HEK293 (cell line): Measurements from ENCODE around the gene MUC5AC.

Experiments used
- CTCF ChIA-PET: fragments of 350-600 bp; formaldehyde crosslinking; extraction: SDS; loops from one replicate; lab custom pipeline; 2021; ENCODE audit warnings: antibody characterized with exemption; lab: Yijun Ruan, JAX
- POLR2A ChIA-PET: fragments of 300-600 bp; formaldehyde crosslinking; extraction: SDS; loops from one replicate; lab custom pipeline; 2020; ENCODE audit warnings: antibody characterized with exemption, inconsistent platforms; lab: Yijun Ruan, JAX
- H3K27ac ChIP-seq: fragments of 200-500 bp; sonication (Bioruptor generic); 2 replicates; pipeline ENCODE4 v1.5.1; 2014; ENCODE audit warnings: low read depth, low read length, control low read depth, inconsistent platforms; ENCODE audit errors: extremely low read depth
- H3K36me3 ChIP-seq, 2 experiments: fragments of 200-500 bp in 1 of 2; sonication (Bioruptor generic) in 1 of 2; 1 replicate in 1 of 2; 2 replicates in 1 of 2; pipeline ENCODE4 v1.5.1; 2014 to 2017; ENCODE audit warnings: inconsistent platforms in 2 of 2, low read length in 2 of 2; ENCODE audit not compliant: control insufficient read depth in 2 of 2, insufficient read depth in 1 of 2
- H3K4me1 ChIP-seq: fragments of 200-500 bp; sonication (Bioruptor generic); 2 replicates; pipeline ENCODE4 v1.5.1; 2014; ENCODE audit warnings: mild to moderate bottlenecking, low read length, inconsistent platforms; ENCODE audit not compliant: control insufficient read depth, insufficient read depth
- H3K4me3 ChIP-seq: 2 replicates; pipeline ENCODE4 v1.5.1; 2011; ENCODE audit warnings: low read depth, mild to moderate bottlenecking, control low read depth, low read length, moderate library complexity
- H3K9me3 ChIP-seq: fragments of 200-500 bp; sonication (Bioruptor generic); 2 replicates; pipeline ENCODE4 v1.5.1; 2014; ENCODE audit warnings: low read depth, low read length, inconsistent platforms; ENCODE audit not compliant: control insufficient read depth, insufficient read depth
- BCL11A ChIP-seq: fragments of 450-650 bp; formaldehyde crosslinking; IDR thresholded peaks from 2 replicates; pipeline ENCODE4 v1.5.1; 2016; ENCODE audit warnings: low read depth, missing biosample characterization, missing genetic modification characterization
- RBAK ChIP-seq: fragments of 450-650 bp; formaldehyde crosslinking; IDR thresholded peaks from 2 replicates; pipeline ENCODE4 v1.5.1; 2016; ENCODE audit warnings: missing biosample characterization, missing genetic modification characterization
- SP2 ChIP-seq: fragments of 450-650 bp; formaldehyde crosslinking; IDR thresholded peaks from 2 replicates; pipeline ENCODE4 v1.5.1; 2016; ENCODE audit warnings: missing biosample characterization, missing genetic modification characterization
- ZBTB1 ChIP-seq: fragments of 450-650 bp; formaldehyde crosslinking; IDR thresholded peaks from 2 replicates; pipeline ENCODE4 v1.5.1; 2016; ENCODE audit warnings: missing biosample characterization, missing genetic modification characterization
- ZFHX2 ChIP-seq: fragments of 450-650 bp; formaldehyde crosslinking; conservative IDR thresholded peaks from 2 replicates; pipeline ENCODE4 v1.5.1; 2016; ENCODE audit warnings: missing biosample characterization, missing genetic modification characterization
- ZFP37 ChIP-seq: fragments of 450-650 bp; formaldehyde crosslinking; IDR thresholded peaks from 2 replicates; pipeline ENCODE4 v1.5.1; 2016; ENCODE audit warnings: missing biosample characterization, missing genetic modification characterization
- ZNF175 ChIP-seq: fragments of 450-650 bp; formaldehyde crosslinking; IDR thresholded peaks from 2 replicates; pipeline ENCODE4 v1.5.1; 2016; ENCODE audit warnings: missing biosample characterization, missing genetic modification characterization
- ZNF184 ChIP-seq: fragments of 450-650 bp; IDR thresholded peaks from 2 replicates; pipeline ENCODE4 v1.5.1; 2018; ENCODE audit warnings: missing biosample characterization, mild to moderate bottlenecking, missing genetic modification characterization
- ZNF239 ChIP-seq: fragments of 450-650 bp; formaldehyde crosslinking; IDR thresholded peaks from 2 replicates; pipeline ENCODE4 v1.5.1; 2016; ENCODE audit warnings: missing biosample characterization, missing genetic modification characterization
- ZNF266 ChIP-seq: fragments of 450-650 bp; formaldehyde crosslinking; IDR thresholded peaks from 2 replicates; pipeline ENCODE4 v1.5.1; 2016; ENCODE audit warnings: missing biosample characterization, missing genetic modification characterization, low read depth
- ZNF302 ChIP-seq: fragments of 450-650 bp; formaldehyde crosslinking; IDR thresholded peaks from 2 replicates; pipeline ENCODE4 v1.5.1; 2016; ENCODE audit warnings: missing biosample characterization, missing genetic modification characterization, low read depth
- ZNF433 ChIP-seq: fragments of 450-650 bp; formaldehyde crosslinking; IDR thresholded peaks from 2 replicates; pipeline ENCODE4 v1.5.1; 2016; ENCODE audit warnings: missing biosample characterization, missing genetic modification characterization, low read depth
- ZNF560 ChIP-seq: fragments of 450-650 bp; formaldehyde crosslinking; IDR thresholded peaks from 2 replicates; pipeline ENCODE4 v1.5.1; 2017; ENCODE audit warnings: missing biosample characterization, missing genetic modification characterization, borderline replicate concordance
- ZNF571 ChIP-seq: fragments of 450-650 bp; formaldehyde crosslinking; IDR thresholded peaks from 2 replicates; pipeline ENCODE4 v1.5.0; 2017; ENCODE audit warnings: missing biosample characterization, missing genetic modification characterization
- ZNF624 ChIP-seq: fragments of 450-650 bp; formaldehyde crosslinking; IDR thresholded peaks from 2 replicates; pipeline ENCODE4 v1.5.1; 2017; ENCODE audit warnings: missing biosample characterization, missing genetic modification characterization
- ZNF777 ChIP-seq: fragments of 450-650 bp; formaldehyde crosslinking; IDR thresholded peaks from 2 replicates; pipeline ENCODE4 v1.5.1; 2017; ENCODE audit warnings: missing biosample characterization, missing genetic modification characterization, borderline replicate concordance
- ZNF785 ChIP-seq: fragments of 450-650 bp; formaldehyde crosslinking; IDR thresholded peaks from 2 replicates; pipeline ENCODE4 v1.5.1; 2016; ENCODE audit warnings: missing biosample characterization, missing genetic modification characterization
- TF ChIP-seq, protein P1 (sequence below): fragments of 450-650 bp; formaldehyde crosslinking; IDR thresholded peaks from 2 replicates; pipeline ENCODE4 v1.5.1; 2016; ENCODE audit warnings: missing biosample characterization, missing genetic modification characterization
- TF ChIP-seq, protein P2 (sequence below): fragments of 450-650 bp; formaldehyde crosslinking; IDR thresholded peaks from 2 replicates; pipeline ENCODE4 v1.5.1; 2016; ENCODE audit warnings: missing biosample characterization, missing genetic modification characterization, borderline replicate concordance
- TF ChIP-seq, protein P3 (sequence below): fragments of 450-650 bp; formaldehyde crosslinking; IDR thresholded peaks from 2 replicates; pipeline ENCODE4 v1.5.1; 2016; ENCODE audit warnings: missing biosample characterization, missing genetic modification characterization
- TF ChIP-seq, protein P4 (sequence below): fragments of 450-650 bp; formaldehyde crosslinking; IDR thresholded peaks from 2 replicates; pipeline ENCODE4 v1.5.1; 2016; ENCODE audit warnings: missing biosample characterization, missing genetic modification characterization
- TF ChIP-seq, protein P5 (sequence below): fragments of 450-650 bp; formaldehyde crosslinking; IDR thresholded peaks from 2 replicates; pipeline ENCODE4 v1.5.1; 2016; ENCODE audit warnings: missing biosample characterization, missing genetic modification characterization
- TF ChIP-seq, protein P6 (sequence below): fragments of 450-650 bp; formaldehyde crosslinking; IDR thresholded peaks from 2 replicates; pipeline ENCODE4 v1.5.1; 2017; ENCODE audit warnings: missing biosample characterization, missing genetic modification characterization

The MUC5AC gene

DNA sequence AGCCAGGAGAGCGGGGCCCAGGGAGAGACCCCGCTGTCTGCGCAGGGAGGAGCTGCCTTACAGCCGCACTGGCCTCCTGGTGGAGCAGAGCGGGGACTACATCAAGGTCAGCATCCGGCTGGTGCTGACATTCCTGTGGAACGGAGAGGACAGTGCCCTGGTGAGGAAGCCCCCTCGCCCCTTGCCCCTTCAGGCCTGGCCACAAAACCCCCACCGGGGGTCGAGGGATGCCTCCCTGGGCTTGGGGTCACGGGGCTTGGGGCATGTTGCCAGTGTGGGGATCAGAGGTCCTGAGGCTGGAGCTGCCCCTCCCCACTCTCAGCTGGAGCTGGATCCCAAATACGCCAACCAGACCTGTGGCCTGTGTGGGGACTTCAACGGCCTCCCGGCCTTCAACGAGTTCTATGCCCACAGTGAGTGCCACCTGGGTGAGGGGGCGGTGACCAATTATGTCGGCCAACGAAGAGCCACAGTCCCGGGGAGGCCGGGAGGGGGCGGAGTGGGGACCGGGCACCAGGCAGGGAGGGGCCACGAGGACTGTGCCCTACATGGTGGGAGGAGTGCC is 69.3 kb downstream of the MUC5AC start:
- H3K4me1 ChIP-seq, result no peaks in the 10 kb centered on the region
- ChIA-PET POLR2A (no interaction called here), CTCF (no interaction called here)
- H3K36me3 ChIP-seq, result no peaks in the 10 kb centered on the region
- H3K4me3 ChIP-seq, result no peak overlapping the region
- H3K27ac ChIP-seq, result no peak overlapping the region
- H3K9me3 ChIP-seq, result no peaks in the 10 kb centered on the region
- TF ChIP-seq BCL11A (no peak), ZNF239 (tag by site-specific recombination) (no peak), ZNF175 (tag by site-specific recombination) (no peak), RBAK (no peak), ZNF184 (no peak), ZNF266 (tag by site-specific recombination) (no peak), ZBTB1 (tag by site-specific recombination) (no peak), ZNF433 (tag by site-specific recombination) (no peak), SP2 (tag by site-specific recombination) (no peak), ZNF560 (tag by site-specific recombination) (no peak), ZNF302 (tag by site-specific recombination) (no peak)
- TF ChIP-seq, protein P1, sequence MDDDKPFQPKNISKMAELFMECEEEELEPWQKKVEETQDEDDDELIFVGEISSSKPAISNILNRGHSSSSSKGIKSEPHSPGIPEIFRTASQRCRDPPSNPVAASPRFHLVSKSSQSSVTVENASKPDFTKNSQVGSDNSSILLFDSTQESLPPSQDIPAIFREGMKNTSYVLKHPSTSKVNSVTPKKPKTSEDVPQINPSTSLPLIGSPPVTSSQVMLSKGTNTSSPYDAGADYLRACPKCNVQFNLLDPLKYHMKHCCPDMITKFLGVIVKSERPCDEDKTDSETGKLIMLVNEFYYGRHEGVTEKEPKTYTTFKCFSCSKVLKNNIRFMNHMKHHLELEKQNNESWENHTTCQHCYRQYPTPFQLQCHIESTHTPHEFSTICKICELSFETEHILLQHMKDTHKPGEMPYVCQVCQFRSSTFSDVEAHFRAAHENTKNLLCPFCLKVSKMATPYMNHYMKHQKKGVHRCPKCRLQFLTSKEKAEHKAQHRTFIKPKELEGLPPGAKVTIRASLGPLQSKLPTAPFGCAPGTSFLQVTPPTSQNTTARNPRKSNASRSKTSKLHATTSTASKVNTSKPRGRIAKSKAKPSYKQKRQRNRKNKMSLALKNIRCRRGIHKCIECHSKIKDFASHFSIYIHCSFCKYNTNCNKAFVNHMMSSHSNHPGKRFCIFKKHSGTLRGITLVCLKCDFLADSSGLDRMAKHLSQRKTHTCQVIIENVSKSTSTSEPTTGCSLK (tag by site-specific recombination), result no peak
- TF ChIP-seq, protein P2, sequence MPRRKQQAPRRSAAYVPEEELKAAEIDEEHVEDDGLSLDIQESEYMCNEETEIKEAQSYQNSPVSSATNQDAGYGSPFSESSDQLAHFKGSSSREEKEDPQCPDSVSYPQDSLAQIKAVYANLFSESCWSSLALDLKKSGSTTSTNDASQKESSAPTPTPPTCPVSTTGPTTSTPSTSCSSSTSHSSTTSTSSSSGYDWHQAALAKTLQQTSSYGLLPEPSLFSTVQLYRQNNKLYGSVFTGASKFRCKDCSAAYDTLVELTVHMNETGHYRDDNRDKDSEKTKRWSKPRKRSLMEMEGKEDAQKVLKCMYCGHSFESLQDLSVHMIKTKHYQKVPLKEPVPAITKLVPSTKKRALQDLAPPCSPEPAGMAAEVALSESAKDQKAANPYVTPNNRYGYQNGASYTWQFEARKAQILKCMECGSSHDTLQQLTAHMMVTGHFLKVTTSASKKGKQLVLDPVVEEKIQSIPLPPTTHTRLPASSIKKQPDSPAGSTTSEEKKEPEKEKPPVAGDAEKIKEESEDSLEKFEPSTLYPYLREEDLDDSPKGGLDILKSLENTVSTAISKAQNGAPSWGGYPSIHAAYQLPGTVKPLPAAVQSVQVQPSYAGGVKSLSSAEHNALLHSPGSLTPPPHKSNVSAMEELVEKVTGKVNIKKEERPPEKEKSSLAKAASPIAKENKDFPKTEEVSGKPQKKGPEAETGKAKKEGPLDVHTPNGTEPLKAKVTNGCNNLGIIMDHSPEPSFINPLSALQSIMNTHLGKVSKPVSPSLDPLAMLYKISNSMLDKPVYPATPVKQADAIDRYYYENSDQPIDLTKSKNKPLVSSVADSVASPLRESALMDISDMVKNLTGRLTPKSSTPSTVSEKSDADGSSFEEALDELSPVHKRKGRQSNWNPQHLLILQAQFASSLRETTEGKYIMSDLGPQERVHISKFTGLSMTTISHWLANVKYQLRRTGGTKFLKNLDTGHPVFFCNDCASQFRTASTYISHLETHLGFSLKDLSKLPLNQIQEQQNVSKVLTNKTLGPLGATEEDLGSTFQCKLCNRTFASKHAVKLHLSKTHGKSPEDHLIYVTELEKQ (tag by site-specific recombination), result no peak
- TF ChIP-seq, protein P3, sequence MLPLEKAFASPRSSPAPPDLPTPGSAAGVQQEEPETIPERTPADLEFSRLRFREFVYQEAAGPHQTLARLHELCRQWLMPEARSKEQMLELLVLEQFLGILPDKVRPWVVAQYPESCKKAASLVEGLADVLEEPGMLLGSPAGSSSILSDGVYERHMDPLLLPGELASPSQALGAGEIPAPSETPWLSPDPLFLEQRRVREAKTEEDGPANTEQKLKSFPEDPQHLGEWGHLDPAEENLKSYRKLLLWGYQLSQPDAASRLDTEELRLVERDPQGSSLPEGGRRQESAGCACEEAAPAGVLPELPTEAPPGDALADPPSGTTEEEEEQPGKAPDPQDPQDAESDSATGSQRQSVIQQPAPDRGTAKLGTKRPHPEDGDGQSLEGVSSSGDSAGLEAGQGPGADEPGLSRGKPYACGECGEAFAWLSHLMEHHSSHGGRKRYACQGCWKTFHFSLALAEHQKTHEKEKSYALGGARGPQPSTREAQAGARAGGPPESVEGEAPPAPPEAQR (tag by site-specific recombination), result no peak
- TF ChIP-seq, protein P4, sequence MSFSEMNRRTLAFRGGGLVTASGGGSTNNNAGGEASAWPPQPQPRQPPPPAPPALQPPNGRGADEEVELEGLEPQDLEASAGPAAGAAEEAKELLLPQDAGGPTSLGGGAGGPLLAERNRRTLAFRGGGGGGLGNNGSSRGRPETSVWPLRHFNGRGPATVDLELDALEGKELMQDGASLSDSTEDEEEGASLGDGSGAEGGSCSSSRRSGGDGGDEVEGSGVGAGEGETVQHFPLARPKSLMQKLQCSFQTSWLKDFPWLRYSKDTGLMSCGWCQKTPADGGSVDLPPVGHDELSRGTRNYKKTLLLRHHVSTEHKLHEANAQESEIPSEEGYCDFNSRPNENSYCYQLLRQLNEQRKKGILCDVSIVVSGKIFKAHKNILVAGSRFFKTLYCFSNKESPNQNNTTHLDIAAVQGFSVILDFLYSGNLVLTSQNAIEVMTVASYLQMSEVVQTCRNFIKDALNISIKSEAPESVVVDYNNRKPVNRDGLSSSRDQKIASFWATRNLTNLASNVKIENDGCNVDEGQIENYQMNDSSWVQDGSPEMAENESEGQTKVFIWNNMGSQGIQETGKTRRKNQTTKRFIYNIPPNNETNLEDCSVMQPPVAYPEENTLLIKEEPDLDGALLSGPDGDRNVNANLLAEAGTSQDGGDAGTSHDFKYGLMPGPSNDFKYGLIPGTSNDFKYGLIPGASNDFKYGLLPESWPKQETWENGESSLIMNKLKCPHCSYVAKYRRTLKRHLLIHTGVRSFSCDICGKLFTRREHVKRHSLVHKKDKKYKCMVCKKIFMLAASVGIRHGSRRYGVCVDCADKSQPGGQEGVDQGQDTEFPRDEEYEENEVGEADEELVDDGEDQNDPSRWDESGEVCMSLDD, result no peak

DNA sequence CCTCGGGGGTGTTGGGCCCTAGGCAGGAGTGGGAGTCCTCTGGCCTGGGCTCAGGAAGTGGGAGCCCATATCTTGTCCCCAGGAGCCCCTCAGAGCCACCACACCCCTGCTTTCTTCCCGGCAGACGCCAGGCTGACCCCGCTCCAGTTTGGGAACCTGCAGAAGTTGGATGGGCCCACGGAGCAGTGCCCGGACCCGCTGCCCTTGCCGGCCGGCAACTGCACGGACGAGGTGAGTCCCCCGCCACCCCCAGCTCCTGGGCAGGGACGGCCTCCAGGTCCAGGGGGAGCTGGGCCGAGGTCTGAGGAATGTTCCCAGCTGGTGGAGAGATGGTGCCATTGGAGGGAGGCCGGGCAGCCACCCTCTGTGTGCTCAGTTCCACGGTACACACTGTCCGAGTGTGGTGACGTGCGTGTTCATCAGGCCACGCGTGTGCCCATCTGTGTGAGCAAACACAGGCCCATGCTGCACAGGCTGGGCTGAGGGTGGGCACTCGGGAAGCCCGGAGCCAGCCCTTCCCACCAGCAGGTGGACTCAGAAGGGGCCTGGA is 69.9 kb downstream of the MUC5AC start:
- H3K9me3 ChIP-seq, result no peaks in the 10 kb centered on the region
- H3K4me1 ChIP-seq, result no peaks in the 10 kb centered on the region
- no peak for TF ChIP-seq ZNF785
- TF ChIP-seq, protein P5, sequence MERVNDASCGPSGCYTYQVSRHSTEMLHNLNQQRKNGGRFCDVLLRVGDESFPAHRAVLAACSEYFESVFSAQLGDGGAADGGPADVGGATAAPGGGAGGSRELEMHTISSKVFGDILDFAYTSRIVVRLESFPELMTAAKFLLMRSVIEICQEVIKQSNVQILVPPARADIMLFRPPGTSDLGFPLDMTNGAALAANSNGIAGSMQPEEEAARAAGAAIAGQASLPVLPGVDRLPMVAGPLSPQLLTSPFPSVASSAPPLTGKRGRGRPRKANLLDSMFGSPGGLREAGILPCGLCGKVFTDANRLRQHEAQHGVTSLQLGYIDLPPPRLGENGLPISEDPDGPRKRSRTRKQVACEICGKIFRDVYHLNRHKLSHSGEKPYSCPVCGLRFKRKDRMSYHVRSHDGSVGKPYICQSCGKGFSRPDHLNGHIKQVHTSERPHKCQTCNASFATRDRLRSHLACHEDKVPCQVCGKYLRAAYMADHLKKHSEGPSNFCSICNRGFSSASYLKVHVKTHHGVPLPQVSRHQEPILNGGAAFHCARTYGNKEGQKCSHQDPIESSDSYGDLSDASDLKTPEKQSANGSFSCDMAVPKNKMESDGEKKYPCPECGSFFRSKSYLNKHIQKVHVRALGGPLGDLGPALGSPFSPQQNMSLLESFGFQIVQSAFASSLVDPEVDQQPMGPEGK (tag by site-specific recombination), result no peak
- TF ChIP-seq ZNF624 (tag by site-specific recombination), result no peak
- no peak for TF ChIP-seq ZFP37 (tag by site-specific recombination)
- no peak for TF ChIP-seq ZNF571 (tag by site-specific recombination)
- TF ChIP-seq ZFHX2 (tag by site-specific recombination), result no peak
- no peak for TF ChIP-seq ZNF777
- TF ChIP-seq, protein P6, sequence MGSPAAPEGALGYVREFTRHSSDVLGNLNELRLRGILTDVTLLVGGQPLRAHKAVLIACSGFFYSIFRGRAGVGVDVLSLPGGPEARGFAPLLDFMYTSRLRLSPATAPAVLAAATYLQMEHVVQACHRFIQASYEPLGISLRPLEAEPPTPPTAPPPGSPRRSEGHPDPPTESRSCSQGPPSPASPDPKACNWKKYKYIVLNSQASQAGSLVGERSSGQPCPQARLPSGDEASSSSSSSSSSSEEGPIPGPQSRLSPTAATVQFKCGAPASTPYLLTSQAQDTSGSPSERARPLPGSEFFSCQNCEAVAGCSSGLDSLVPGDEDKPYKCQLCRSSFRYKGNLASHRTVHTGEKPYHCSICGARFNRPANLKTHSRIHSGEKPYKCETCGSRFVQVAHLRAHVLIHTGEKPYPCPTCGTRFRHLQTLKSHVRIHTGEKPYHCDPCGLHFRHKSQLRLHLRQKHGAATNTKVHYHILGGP (tag by site-specific recombination), result no peak
- TF ChIP-seq, all 188 proteins: peak for 0
- POLR2A ChIA-PET, result no interaction called here
- H3K27ac ChIP-seq, result no peak overlapping the region
- no peaks in the 10 kb centered on the region for H3K36me3 ChIP-seq
- H3K4me3 ChIP-seq, result no peak overlapping the region
- CTCF ChIA-PET, result no interaction called here
